NOMO-1 treated with DMSO at 0.1 percent for 48 hours (cell line): ENCODE data around the gene TBX21.
A peak's percentile ranks its signal among the peaks of the same experiment; 100 is the strongest.

Experiments
- DNase-seq: peaks from one replicate; lab custom pipeline; 2025; ENCODE audit not compliant: unreplicated experiment; lab: John Stamatoyannopoulos, UW

TBX21 gene, protein sequence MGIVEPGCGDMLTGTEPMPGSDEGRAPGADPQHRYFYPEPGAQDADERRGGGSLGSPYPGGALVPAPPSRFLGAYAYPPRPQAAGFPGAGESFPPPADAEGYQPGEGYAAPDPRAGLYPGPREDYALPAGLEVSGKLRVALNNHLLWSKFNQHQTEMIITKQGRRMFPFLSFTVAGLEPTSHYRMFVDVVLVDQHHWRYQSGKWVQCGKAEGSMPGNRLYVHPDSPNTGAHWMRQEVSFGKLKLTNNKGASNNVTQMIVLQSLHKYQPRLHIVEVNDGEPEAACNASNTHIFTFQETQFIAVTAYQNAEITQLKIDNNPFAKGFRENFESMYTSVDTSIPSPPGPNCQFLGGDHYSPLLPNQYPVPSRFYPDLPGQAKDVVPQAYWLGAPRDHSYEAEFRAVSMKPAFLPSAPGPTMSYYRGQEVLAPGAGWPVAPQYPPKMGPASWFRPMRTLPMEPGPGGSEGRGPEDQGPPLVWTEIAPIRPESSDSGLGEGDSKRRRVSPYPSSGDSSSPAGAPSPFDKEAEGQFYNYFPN

DNA sequence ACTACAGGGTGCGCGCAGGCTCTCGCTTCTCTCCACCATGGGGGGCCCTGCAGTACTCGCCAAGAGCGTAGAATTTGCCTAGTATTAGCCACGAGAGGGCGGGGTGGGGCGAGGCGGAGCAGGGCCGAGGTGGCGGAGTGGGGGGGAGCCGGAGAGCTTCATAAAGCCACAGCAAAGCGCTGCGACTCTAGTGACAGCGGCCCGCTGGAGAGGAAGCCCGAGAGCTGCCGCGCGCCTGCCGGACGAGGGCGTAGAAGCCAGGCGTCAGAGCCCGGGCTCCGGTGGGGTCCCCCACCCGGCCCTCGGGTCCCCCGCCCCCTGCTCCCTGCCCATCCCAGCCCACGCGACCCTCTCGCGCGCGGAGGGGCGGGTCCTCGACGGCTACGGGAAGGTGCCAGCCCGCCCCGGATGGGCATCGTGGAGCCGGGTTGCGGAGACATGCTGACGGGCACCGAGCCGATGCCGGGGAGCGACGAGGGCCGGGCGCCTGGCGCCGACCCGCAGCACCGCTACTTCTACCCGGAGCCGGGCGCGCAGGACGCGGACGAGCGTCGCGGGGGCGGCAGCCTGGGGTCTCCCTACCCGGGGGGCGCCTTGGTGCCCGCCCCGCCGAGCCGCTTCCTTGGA is at the start of gene TBX21:
TBX21 (plus strand) TSS at position 190 of the 627 bp plus-strand sequence; CDS start at position 409, 219 bp downstream.
- DNase-seq: peak; percentile 88

DNA sequence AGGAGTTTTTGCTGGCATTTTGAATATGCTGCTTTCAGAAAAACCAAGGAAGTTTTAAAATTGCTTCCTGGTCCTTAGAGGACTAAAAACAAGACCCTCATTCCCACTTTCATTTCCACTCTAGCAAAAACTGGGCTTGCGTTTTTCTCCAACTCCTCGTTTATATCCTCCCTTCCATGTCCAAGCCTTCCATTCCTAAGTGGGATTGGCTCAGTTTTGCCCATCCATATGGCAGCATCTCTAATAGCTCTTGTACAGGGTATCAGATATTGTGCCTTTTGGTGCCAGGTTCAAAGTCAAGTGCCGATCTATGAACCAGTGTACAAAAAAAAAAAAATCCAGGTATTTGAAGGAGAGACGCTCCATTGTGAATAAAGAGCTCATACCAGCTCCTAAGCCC is 49.0 kb upstream of the TBX21 start:
- DNase-seq: no peak

DNA sequence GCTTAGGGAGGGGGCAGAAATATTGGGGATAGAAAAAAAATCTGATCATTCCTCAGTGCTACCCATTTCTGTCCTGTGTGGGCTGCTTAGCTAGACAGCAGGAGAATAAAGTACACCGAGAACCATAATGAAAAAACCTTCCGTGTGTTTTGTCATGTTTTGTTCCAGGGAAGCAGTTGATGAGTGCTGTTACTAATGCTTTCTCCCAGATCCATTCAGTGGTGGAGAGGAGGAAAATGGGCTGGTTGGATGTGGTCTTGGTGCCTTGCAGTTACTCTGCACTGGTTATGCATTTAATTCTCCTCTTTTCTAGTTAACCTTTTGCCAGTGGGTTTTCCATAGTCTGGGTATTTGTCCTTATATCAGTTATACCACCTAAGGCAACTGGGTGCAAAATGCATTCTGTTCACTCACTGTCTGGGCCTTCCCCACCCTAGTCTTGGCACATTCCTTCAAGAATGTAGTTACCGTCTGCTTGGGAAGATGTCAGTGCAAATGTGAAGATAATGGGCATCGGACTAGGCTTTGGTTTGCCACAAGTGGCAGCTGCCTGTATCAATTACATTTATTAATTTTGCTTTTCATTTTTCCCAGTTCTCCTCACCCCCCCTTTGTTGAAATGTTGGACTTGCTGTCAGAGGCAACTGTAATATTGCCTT is 48.4 kb upstream of the TBX21 start:
- no peak for DNase-seq

DNA sequence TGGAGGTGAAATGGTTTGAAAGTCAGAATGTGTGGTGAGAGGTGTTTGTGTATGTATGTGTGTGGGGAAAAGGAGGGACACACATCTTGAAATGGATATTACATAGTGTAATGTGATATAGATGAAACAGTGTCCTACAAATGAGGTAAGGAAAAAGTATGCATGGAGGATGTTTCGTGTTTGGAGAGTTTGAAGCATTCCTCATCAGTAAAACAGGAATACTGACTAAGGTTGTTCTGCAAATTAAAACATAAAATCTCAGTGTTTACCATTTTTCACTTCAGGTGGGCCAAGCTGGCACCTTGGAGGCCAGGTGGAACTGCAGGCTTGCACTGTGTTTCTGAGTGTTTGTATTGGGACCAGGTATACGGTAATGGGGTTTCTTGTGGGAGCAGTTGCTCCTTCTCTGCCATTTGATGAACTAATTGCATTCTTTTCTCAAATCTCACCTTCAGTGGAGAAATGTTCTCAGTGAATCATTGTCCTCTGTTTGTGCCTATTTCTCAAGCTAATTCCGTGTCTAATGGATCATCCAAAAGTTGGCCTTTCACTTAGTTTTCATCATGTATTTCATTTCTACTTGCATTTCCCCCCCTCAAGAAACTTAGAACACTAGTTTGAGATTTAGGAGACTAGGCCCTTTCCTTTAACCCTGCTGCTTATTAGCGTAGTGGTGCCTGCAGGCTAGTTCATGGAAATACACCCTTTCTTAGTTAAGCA is 47.3 kb upstream of the TBX21 start:
- no peak for DNase-seq

DNA sequence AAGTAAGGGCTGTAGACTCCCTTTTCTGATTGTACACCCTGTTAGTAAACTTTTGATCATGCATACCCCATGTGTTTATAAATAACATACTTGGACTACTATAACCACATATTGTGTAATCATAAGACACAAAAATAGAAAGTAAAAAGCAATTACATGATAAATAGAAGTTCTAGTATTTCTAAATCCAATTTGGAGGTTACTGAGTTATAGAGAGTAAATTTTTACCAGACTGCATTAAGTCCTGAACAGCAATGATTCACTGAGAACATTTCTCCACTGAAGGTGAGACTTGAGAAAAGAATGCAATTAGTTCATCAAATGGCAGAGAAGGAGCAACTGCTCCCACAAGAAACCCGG is 46.8 kb upstream of the TBX21 start:
- no peak for DNase-seq

DNA sequence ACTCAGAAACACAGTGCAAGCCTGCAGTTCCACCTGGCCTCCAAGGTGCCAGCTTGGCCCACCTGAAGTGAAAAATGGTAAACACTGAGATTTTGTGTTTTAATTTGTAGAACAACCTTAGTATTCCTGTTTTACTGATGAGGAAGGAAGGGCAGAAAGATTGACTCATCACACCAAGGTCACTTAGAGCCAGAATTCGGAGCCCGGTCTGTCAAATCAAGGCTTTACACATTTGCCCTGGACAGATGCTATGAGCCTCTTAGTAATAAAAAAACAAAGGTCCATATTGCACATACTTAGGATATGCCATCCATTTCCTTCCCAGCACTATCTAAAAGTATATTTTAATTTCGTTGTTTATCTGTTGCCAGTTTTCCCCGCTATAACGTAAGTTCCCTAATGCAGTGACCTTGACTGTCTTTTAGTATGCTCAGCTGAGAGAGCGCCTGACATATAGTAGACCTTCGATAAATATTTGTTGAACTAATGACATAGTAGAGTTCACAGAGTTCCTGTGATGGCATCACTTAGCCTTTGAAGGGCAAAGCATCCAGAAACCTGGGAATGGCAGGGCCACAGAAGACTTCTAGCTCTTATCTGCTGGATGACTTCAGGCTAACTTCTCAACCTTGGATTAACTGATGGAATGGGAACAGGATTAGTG is 46.2 kb upstream of the TBX21 start:
- DNase-seq: no peak

DNA sequence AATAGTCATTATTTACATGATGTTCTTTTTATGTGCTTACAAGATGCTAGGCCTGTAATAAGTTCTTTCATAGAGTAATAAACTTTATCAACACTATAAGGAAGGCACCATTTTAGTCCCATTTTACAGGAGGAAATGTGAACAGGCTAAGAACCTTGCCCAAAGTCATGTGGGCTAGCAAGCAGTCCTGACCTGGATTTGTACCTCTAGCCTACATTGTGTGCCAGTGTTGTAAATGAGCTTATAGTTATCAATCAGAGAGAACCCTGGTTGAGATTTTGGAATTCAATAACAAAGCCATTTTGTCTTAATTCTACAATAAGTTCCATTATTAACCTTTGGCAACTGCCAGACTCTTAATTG is 45.7 kb upstream of the TBX21 start:
- DNase-seq: no peak

DNA sequence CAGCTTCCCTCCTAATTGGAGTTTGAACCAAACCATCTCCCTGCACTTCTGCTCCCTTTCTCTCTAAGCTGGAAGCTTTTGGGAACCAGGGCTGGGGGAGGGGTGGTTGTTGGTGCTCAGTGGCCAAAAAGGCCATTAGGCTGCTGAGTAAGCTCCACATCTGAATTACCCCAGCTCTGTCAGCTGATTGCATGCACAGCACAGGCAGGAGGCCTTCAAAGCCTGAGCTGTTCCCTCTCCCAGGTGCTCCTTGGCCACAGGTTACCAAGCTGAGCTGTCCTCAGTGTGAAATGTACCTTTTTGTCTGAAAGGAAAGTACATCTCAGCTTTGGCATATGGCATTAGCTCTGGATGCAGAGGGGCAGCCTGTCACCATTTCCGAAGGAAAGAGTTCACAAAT is 45.3 kb upstream of the TBX21 start:
- no peak for DNase-seq

DNA sequence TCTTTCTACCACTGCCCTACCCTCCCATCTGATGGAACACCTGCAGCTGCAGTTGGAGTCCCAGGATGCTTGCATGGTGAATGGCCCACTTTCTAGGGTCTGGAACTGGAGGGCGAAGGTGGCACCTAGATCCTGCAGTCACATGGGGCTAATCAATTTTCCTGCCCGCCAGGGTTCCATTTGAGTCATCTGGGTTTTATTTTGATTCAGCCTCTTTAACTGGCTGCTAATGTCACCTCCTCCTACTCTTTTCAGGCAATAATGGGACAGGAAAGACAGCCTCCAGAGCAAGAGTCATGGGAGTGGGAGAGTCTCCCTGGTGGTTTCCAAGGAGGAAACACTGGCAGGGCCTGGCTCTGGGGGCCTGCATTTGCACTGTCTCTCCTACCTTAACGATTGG is 42.9 kb upstream of the TBX21 start:
- no peak for DNase-seq

DNA sequence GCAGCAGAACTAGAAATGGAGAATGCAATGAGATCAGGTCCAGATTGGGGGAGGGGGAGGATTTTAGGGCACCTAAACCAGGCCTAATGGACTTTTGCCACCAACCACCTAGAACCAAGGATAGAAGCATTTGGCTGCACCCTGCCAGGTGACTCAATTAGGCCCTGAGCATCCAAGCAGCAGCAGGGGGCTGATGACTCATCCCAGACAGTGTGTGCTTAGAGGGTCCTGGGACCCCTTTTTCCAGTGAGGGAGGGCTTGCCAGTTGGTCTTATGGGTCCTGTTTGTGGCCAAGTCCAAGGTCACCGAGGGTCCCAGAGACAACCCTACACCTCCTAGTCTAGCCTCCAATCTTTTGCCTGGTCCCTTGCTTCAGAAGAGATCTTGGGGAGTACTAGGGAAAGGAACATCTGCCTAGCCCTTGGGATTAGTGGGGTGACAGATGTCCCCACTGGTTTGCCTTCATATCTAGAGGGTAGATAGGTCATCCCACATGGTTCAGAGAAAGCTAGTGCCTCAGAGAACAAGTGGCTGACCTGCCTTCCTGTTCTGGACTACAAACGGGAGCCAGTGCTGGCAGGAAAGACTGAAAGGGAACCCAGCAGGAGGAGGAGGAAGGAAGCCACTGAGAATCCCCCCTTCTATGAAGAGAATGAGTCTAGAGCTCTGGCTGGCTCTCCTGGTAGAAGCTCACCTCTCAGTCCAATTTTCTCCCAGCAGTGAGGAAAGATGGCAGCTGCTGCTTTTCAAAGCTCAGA is 40.7 kb upstream of the TBX21 start:
- no peak for DNase-seq

DNA sequence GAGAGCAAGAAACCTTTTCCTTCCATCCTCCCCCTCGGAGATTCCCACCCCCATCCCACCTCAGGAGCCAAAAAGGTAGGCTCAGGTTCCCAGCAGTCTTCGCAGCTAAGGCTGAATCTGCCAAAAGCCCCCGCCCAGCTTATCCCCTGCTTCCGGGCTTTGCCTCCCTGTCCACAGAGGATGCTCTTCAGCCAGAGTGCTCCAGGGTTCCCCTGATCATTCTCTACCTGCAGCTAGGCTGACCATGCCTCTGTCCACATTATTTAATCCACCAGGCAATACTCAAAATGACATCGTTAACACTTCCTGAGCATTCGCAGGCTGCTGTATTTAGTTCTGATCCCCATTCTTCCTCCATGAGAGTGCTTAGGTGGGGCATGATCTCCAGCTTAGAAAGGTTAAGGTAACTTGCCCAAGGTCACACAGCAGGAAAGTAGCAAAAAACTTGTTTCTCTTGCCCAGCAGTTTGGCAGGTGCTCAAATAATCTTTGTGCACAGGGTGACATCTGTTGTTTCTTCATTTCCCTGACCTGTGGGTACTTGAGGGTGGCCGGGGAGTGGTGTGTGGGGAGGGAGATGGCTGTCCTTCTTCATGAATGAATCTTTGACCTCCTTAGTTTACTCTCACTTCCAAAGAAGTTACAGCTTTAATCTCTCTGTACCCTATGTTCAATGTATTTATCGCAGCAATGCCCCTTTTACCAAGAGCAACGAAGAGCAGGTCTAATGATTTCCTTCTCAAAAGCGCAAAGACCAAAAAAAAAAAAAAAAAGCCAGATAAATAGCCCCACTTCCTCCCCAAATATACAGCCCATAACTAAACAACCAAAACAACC is 39.9 kb upstream of the TBX21 start:
- no peak for DNase-seq

DNA sequence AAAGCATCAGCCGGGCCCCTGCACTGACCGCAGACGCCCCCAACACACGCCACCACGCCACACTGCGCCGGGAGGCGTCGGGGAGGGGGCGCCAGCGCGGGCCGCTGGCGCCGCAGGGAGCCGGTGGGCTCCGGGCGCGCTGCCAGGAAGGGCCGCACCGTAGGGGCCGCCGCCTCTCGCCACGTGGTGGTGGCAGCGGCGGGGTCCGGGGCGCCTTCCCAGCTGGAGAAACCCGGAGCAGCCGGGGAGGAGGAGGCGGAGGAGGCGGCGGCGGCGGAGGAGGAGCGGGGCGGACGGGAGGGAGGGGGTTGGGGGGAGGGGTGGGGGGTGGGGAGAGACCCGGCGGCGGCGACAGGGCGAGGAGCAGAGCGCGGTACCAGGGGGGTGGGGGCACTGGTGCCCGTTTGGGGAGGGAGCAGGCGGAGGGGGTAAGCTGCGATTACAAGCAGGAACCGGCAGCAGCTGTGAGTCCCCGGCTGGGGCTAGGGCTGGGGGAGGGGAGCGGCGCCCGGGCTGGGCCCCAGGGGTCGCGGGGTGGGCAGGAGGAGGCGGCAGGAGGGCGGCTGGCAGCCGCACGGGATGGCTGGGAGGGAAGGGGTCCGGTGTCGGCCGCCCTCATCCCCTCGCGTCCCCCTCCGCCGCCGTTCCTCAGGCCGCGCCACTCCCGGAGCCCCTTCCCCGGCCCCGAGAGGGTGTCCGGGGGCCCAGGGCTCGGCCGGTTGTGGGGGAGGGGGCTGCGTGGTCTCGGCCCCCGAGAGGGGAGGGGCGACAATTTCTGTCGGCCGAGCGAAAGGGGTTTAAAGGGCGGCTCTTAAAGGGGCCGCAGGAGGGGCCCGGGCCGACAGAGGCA is 39.1 kb upstream of the TBX21 start, which contains the start of gene TBKBP1:
TBKBP1 (plus strand) TSS at position 431 of the 850 bp plus-strand sequence. CDS start 1,952 bp downstream, outside the sequence.
- peak; percentile 14 for DNase-seq

DNA sequence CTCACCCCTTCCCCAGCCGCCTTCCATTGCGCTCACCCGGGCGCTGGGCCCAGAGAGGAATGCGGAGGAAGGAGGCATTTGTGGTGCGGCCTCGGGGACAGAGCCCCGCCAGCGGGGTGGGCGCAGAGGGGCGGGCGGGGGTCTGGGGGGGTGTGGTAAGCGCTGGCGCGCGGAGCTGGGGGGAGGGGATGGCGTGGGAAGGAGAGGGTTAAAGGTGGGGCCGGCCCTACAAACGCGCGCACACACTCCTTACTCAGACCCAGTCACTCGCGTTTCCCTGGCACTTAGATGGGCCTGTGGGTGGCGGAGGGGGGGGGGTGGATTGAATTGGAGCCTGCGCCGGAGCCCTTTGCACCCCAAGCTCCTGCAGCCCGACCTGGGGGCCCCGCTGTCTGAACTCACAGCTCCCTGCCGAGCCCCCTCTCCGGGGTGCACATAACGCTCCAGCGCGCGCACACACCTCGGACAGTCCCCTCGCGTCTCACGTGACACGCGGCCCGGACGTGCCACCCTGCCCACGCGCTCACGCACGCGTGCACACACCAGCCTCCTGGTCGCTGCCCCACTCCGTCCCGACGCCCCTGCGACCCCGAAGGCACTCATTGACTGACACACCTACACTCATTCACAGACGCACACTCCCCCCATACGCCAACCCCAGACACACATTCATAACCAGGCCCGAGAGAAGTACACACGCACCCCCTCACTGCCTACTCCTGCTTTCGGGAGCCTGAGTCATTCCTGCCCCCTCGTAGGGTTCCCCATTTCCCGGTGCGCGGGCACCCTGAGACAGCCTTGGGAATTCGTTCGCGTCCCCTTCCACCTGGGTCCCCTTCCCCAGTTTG is 38.2 kb upstream of the TBX21 start:
- DNase-seq: peak; percentile 62

DNA sequence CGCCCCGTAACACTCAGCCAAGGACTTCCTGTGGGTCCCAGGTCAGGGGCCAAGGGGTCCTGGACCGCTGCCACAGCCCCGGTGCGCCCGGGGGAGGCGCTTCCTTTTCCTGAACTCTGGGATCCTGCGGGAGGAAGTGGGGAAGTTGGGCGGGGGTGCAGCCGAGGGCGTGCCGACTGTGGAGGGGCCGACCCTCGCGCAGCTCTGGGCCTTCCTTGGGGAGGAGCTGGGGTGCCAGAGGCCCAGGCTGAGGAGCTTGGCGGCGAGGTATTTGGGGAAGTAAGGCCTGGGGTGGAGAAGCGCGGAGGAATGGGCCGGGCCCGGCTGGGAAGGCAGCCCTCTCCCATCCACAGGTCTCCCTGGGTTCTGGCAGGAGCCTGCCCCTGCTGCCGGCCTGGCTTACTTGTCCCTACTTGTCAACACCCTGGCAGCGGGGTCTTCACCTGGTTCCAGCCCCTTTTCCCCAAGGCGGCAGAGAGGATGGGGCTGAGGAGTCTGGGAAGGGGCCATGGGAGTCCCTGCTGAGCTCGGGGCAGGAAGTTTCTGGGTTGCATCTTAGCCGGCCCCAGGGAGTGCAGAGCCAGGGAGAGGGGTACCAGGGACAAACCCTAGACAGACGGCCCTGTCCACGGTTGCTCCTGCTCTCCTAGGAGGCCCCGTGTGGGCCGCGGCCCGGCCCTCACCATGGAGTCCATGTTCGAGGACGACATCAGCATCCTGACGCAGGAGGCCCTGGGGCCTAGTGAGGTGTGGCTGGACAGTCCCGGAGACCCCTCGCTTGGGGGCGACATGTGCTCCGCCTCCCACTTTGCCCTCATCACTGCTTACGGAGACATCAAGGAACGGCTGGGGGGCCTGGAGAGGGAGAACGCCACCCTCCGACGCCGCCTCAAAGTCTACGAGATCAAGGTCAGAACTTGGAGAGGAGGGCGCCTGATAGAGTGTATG is 37.3 kb upstream of the TBX21 start:
- DNase-seq: peak; percentile 48

DNA sequence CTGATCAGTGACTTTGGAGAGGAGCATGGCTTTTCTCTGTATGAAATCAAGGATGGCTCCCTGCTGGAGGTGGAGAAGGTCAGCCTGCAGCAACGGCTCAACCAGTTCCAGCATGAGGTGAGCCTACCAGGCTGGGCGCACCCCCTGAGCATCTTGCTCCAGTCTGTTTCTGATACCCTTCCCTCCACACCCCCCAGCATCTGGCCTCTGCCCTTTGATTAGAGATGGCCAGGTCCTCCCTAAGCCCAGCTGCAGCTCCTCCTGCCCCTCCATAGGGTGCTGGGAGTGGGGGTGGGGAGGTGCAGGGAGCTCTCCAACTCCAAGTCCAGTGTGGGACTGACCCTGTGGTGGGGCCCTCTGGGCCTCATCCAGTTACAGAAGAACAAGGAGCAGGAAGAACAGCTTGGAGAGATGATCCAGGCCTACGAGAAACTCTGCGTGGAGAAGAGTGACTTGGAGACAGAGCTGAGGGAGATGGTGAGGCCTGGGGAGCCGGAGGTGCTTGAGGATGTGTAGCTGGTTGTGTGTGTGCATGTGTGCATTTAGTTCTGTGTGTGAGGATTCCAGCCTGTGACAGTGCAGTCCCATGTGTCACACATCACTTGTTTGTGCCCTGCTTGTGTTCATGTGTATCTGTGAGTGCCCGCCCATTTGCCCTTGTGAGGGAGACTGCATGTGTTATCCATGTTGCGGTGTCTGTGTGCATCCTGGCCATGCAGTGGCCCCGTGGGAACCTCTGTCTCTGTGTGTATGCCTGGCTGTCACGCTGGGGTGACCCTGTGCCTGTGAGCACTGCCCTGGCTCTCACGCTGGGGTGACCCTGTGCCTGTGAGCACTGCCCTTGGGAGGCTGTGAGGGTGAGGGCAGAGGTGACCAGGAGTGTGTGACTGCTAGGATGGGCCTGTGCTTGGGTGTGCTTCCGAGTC is 36.1 kb upstream of the TBX21 start:
- no peak for DNase-seq
